GM18517 (cell line): ENCODE data around the gene MYLK.

Experiments
- ATAC-seq: cut with Tn5 transposase; IDR thresholded peaks from one replicate; pipeline ENCODE4 v1.9.1; 2021; ENCODE audit warnings: mild to moderate bottlenecking, moderate library complexity; ENCODE audit not compliant: unreplicated experiment

MYLK gene

GRCh38 chr3:123877466-123877865 is 6.7 kb downstream of the MYLK start:
- no peak for ATAC-seq

GRCh38 chr3:123876858-123877257 is 7.3 kb downstream of the MYLK start:
- ATAC-seq: no peak

- no peak for ATAC-seq
These were observed 11.5 kb downstream of the MYLK start for GRCh38 chr3:123872621-123873020.

GRCh38 chr3:123871946-123872345 is 12.2 kb downstream of the MYLK start:
- no peak for ATAC-seq

- no peak for ATAC-seq
These were observed 14.1 kb downstream of the MYLK start for GRCh38 chr3:123870033-123870432.

- no peak for ATAC-seq
These were observed 15.0 kb downstream of the MYLK start for GRCh38 chr3:123869165-123869564.

GRCh38 chr3:123864706-123865105 is 19.4 kb downstream of the MYLK start:
- no peak for ATAC-seq

- no peak for ATAC-seq
These were observed 22.0 kb downstream of the MYLK start for GRCh38 chr3:123862152-123862551.

- ATAC-seq: no peak
These were observed 22.9 kb downstream of the MYLK start for GRCh38 chr3:123861081-123861836.

GRCh38 chr3:123859177-123859576 is 25.0 kb downstream of the MYLK start:
- ATAC-seq: no peak

- no peak for ATAC-seq
These were observed 29.2 kb downstream of the MYLK start for GRCh38 chr3:123854905-123855304.

- ATAC-seq: no peak
These were observed 30.3 kb downstream of the MYLK start for GRCh38 chr3:123853686-123854372.

- no peak for ATAC-seq
These were observed 36.9 kb downstream of the MYLK start for GRCh38 chr3:123847209-123847608.

- no peak for ATAC-seq
These were observed 40.5 kb downstream of the MYLK start for GRCh38 chr3:123843668-123844067.

GRCh38 chr3:123842711-123843110 is 41.4 kb downstream of the MYLK start:
- no peak for ATAC-seq

- no peak for ATAC-seq
These were observed 42.5 kb downstream of the MYLK start for GRCh38 chr3:123841476-123842238.

- ATAC-seq: no peak
These were observed 43.2 kb downstream of the MYLK start for GRCh38 chr3:123840961-123841360.

- no peak for ATAC-seq
These were observed 46.3 kb downstream of the MYLK start for GRCh38 chr3:123837858-123838257.

- ATAC-seq: no peak
These were observed 49.5 kb downstream of the MYLK start for GRCh38 chr3:123834631-123835030.

GRCh38 chr3:123833398-123833785 is 50.7 kb downstream of the MYLK start:
- ATAC-seq: no peak

GRCh38 chr3:123832692-123833397 is 51.3 kb downstream of the MYLK start:
- no peak for ATAC-seq
